B cell (primary cell): Measurements from ENCODE around the gene CYP1A1. TPM values are rescaled to one million over a fixed set of nuclear protein-coding genes. Genes with fewer than 3 reads are reported as not detected.

Experiments
- ATAC-seq: fragments of 200-7000 bp; cut with Tn5 transposase; one replicate; pipeline ENCODE4 v1.10.0; 2021; ENCODE audit warnings: low read depth, mild to moderate bottlenecking, moderate number of reproducible peaks, moderate library complexity
- CTCF ChIA-PET: fragments of 350-600 bp; sonication (Branson Sonifier 250); formaldehyde crosslinking; loops from one replicate; lab custom pipeline; 2021; ENCODE audit warnings: antibody characterized with exemption, inconsistent platforms; lab: Charles Lee
- POLR2A ChIA-PET: fragments of 350-600 bp; sonication (Branson Sonifier 250); formaldehyde crosslinking; loops from one replicate; lab custom pipeline; 2021; ENCODE audit warnings: antibody characterized with exemption; lab: Charles Lee
- DNase-seq: peaks from one replicate; pipeline ENCODE4 v3.0.0; 2013
- H2AFZ ChIP-seq: 2 replicates; pipeline ENCODE4 v1.6.1; 2012; ENCODE audit warnings: mild to moderate bottlenecking, low read depth, low read length; ENCODE audit not compliant: insufficient read depth, poor library complexity, severe bottlenecking
- H3K27ac ChIP-seq, 2 donors: 1 replicate in 1 of 2; 2 replicates in 1 of 2; pipeline ENCODE4 v1.5.1; 2012 to 2013; ENCODE audit warnings: low read length in 2 of 2, mild to moderate bottlenecking in 2 of 2, moderate library complexity in 1 of 2
- H3K27me3 ChIP-seq, 4 experiments: fragments of 200-600 bp in 1 of 4; sonication (generic) in 1 of 4; replicated peaks in 1 of 4; 1 replicate in 2 of 4; 2 replicates in 2 of 4; pipeline versions ENCODE4 v1.6.1 to v1.7.0; 2013 to 2016; ENCODE audit warnings: low read length in 3 of 4, mild to moderate bottlenecking in 2 of 4, mixed read lengths in 1 of 4, moderate library complexity in 1 of 4; ENCODE audit not compliant: insufficient read depth in 4 of 4, control insufficient read depth in 3 of 4; ENCODE audit errors: control extremely low read depth in 1 of 4
- H3K36me3 ChIP-seq, 2 experiments: replicated peaks in 1 of 2; 1 replicate in 1 of 2; 2 replicates in 1 of 2; pipeline versions ENCODE4 v1.6.1 to v1.7.1; 2013; ENCODE audit warnings: low read length in 1 of 2; ENCODE audit not compliant: insufficient read depth in 2 of 2, control insufficient read depth in 1 of 2; ENCODE audit errors: control extremely low read depth in 1 of 2, extremely low read depth in 1 of 2
- H3K4me1 ChIP-seq, 2 donors: fragments of 200-600 bp in 1 of 2; sonication (generic) in 1 of 2; 1 replicate in 1 of 2; 2 replicates in 1 of 2; pipeline versions ENCODE4 v1.5.1 to v1.6.1; 2013 to 2017; ENCODE audit warnings: low read length in 2 of 2; ENCODE audit not compliant: control insufficient read depth in 2 of 2, insufficient read depth in 2 of 2
- H3K4me2 ChIP-seq: replicated peaks from 2 replicates; pipeline ENCODE3; 2012; ENCODE audit warnings: mild to moderate bottlenecking, low read depth, low read length; ENCODE audit not compliant: poor library complexity, severe bottlenecking
- H3K4me3 ChIP-seq, 5 experiments: fragments of 200-600 bp in 1 of 5; sonication (generic) in 1 of 5; 1 replicate in 3 of 5; 2 replicates in 2 of 5; pipeline versions ENCODE4 v1.5.1 to v1.7.0; 2011 to 2016; ENCODE audit warnings: low read length in 4 of 5, mild to moderate bottlenecking in 4 of 5, low read depth in 2 of 5, control low read depth in 1 of 5, moderate library complexity in 1 of 5; ENCODE audit not compliant: insufficient read depth in 1 of 5; ENCODE audit errors: control extremely low read depth in 1 of 5, extremely low read depth in 1 of 5
- H3K79me2 ChIP-seq: fragments of 200-600 bp; sonication (generic); one replicate; pipeline ENCODE4 v1.6.0; 2016; ENCODE audit warnings: low read length; ENCODE audit not compliant: control insufficient read depth, insufficient read depth
- H3K9ac ChIP-seq: fragments of 200-600 bp; sonication (generic); 2 replicates; pipeline ENCODE4 v1.6.1; 2017; ENCODE audit warnings: mild to moderate bottlenecking, low read length, moderate library complexity
- H3K9me3 ChIP-seq, 3 donors: one replicate each; pipeline versions ENCODE4 v1.6.1 to v1.7.1; 2013; ENCODE audit warnings: low read length in 2 of 3; ENCODE audit not compliant: control insufficient read depth in 2 of 3, insufficient read depth in 1 of 3; ENCODE audit errors: control extremely low read depth in 1 of 3
- H4K20me1 ChIP-seq: 2 replicates; pipeline ENCODE4 v1.6.0; 2012; ENCODE audit warnings: mild to moderate bottlenecking, low read length; ENCODE audit not compliant: insufficient read depth, control insufficient read depth, poor library complexity, severe bottlenecking
- H3K27ac Mint-ChIP-seq: one replicate; pipeline ENCODE4 v1.8.0; 2021; ENCODE audit warnings: mixed read lengths
- H3K27me3 Mint-ChIP-seq: one replicate; pipeline ENCODE4 v1.8.0; 2021; ENCODE audit warnings: mixed read lengths
- H3K4me1 Mint-ChIP-seq: one replicate; pipeline ENCODE4 v1.8.0; 2021; ENCODE audit warnings: mixed read lengths
- H3K4me3 Mint-ChIP-seq: one replicate; pipeline ENCODE4 v1.8.0; 2021; ENCODE audit warnings: mixed read lengths
- H3K9me3 Mint-ChIP-seq: one replicate; pipeline ENCODE4 v1.8.0; 2022; ENCODE audit warnings: mixed read lengths; ENCODE audit not compliant: insufficient read depth
- CTCF ChIP-seq: fragments of 200-600 bp; IDR thresholded peaks from one replicate; pipeline ENCODE4 v1.8.0; 2022; ENCODE audit warnings: antibody characterized with exemption, mild to moderate bottlenecking
- EZH2 ChIP-seq: IDR thresholded peaks from 2 replicates; pipeline ENCODE4 v1.6.1; 2012; ENCODE audit warnings: borderline replicate concordance, low read depth, mild to moderate bottlenecking, moderate library complexity, low read length; ENCODE audit not compliant: insufficient read depth, poor library complexity, severe bottlenecking
- WGBS: methylation state at CpG from one replicate; pipeline ENCODE4 v1.1.5; 2013; ENCODE audit warnings: missing lambda C conversion rate; ENCODE audit not compliant: insufficient coverage; 5-methylcytosine and 5-hydroxymethylcytosine counted together
- intact Hi-C: fragments of 100-400 bp; cut with micrococcal nuclease; formaldehyde crosslinking; loops from one replicate; pipeline ENCODE4 v1.10.0; 2022
- polyA plus RNA-seq: library from polyadenylated mRNA; depleted of rRNA; stranded (reverse); fragments of >200 nt; gene quantifications from 2 replicates; pipeline ENCODE4 v1.2.3, GENCODE V29; 2012
- total RNA-seq, 2 donors: library from RNA; stranded (reverse); fragments of 120-200 nt in 1 of 2; gene quantifications; 1 replicate in 1 of 2; 2 replicates in 1 of 2; pipeline versions ENCODE4 v1.2.3 to v1.2.4, GENCODE V29; 2013 to 2022

Gene CYP1A1
- total and polyA plus RNA-seq, 2 donors (not counting 1 experiment from before 2014, with no cell fraction given): 0.24 TPM; not detected in 1

DNA sequence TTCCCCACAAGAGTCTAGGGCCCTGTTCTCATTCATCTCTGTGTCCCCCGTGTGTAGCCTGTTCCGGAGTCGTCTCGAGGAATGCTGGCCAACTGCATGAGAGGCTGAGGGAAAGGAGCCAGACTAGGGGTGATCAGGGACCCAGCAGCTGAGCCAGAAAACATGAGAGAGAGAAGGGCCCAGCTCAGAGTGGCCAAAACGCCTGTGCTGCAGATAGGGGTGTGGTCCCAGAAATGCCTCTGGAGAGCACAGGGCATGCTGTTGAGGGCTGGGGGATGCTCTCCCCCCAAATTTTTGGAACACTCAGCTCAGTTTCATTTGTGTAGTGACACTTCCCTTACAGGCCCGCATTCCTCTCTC lies 37.4 kb upstream of the CYP1A1 start:
- ChIA-PET CTCF (interaction anchor here (1.3 to 24.1 kb wide), 2 partner anchors 37 to 130 kb away, joined by 9 to 596 read pairs; no protein-coding TSS in a partner anchor), POLR2A (no interaction called here)
- Histone ChIP-seq H3K4me1 (peaks cover 0 to 4% of the 10 kb centered on the region in 2 donors), H3K9ac (no peak overlapping the region), H4K20me1 (no peaks in the 10 kb centered on the region), H3K27ac (no peak overlapping the region), H3K36me3 (no peaks in the 10 kb centered on the region), H3K9me3 (no peaks in the 10 kb centered on the region), H3K79me2 (no peaks in the 10 kb centered on the region), H3K4me3 (no peak overlapping the region), H2AFZ (no peak overlapping the region), H3K4me2 (no peak overlapping the region), H3K27me3 (peaks cover 0 to 17% (median 0%) of the 10 kb centered on the region in 4 experiments)
- Mint-ChIP-seq H3K4me3 (no peak overlapping the region), H3K27me3 (peaks cover 16% of the 10 kb centered on the region), H3K9me3 (no peaks in the 10 kb centered on the region), H3K27ac (no peak overlapping the region), H3K4me1 (no peaks in the 10 kb centered on the region)
- DNase-seq: no peak
- ATAC-seq: no peak
- TF ChIP-seq EZH2: no peak
- no peak for TF ChIP-seq CTCF
- intact Hi-C loops: no loop called here
- 6% methylated on average over 5 of the region's 6 CpGs for WGBS

DNA sequence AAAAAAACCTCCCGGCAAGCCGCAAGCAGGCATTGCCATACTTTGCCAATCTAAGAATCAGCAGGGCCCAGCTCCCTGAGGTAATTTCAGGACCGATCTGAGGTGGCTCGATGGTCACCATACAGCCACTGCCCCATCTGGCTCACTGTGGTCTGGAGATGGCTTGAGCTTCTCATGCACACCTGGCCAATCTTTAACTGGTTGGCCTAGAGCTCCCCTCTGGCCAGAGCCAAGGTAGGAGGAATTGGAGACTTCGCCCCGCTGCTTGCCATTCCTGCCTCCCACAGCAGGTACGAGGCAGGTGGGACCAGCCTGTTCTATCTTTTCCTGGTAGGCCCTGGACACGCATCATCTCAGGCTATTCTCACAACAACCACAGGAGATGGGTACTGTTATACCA lies 33.4 kb upstream of the CYP1A1 start:
- Mint-ChIP-seq H3K4me1 (no peaks in the 10 kb centered on the region), H3K27me3 (peaks cover 23% of the 10 kb centered on the region), H3K27ac (no peak overlapping the region), H3K9me3 (no peaks in the 10 kb centered on the region), H3K4me3 (no peak overlapping the region)
- Histone ChIP-seq H3K4me1 (peaks cover 0 to 4% of the 10 kb centered on the region in 2 donors), H3K36me3 (no peaks in the 10 kb centered on the region), H3K9ac (no peak overlapping the region), H4K20me1 (no peaks in the 10 kb centered on the region), H3K4me2 (no peak overlapping the region), H3K27me3 (peaks cover 0 to 17% (median 0%) of the 10 kb centered on the region in 4 experiments), H2AFZ (no peak overlapping the region), H3K79me2 (no peaks in the 10 kb centered on the region), H3K9me3 (no peaks in the 10 kb centered on the region), H3K4me3 (no peak overlapping the region), H3K27ac (no peak overlapping the region)
- POLR2A ChIA-PET: no interaction called here
- DNase-seq: no peak
- CTCF ChIA-PET: interaction anchor here (3.4 to 24.1 kb wide), 2 partner anchors 10 to 126 kb away, joined by 14 to 596 read pairs; no protein-coding TSS in a partner anchor
- WGBS: 91% methylated on average over 7 of the region's 8 CpGs
- TF ChIP-seq CTCF: no peak
- no peak for TF ChIP-seq EZH2
- ATAC-seq: no peak
- intact Hi-C loops: no loop called here
